Measurements from ENCODE around the gene HNRNPLL. TPM values are rescaled to one million over a fixed set of nuclear protein-coding genes. Genes with fewer than 3 reads are reported as not detected.
"Not testable (repeated sequence)": the region's sequence is repeated elsewhere in the genome, so short reads cannot be mapped to it uniquely, and the experiment has no call there.

HNRNPLL gene
- polyA plus RNA-seq, 3 donors: 7.5 to 14.1 (median 12.9) TPM

- H3K27ac ChIP-seq (ENCODE audit: low read depth, low read length): no peak overlapping the region
- 80 to 90% (median 87%) methylated on average over 5 of the region's 5 CpGs for WGBS, 3 donors
Measured at GRCh38 chr2:38539086-38539485, 63.6 kb downstream of the HNRNPLL start.

- H3K27ac ChIP-seq (ENCODE audit: low read depth, low read length): no peak overlapping the region
- WGBS, 3 donors: 66 to 86% (median 72%) methylated on average over 3 of the region's 3 CpGs
Measured at GRCh38 chr2:38537937-38538525, 64.7 kb downstream of the HNRNPLL start.

DNA sequence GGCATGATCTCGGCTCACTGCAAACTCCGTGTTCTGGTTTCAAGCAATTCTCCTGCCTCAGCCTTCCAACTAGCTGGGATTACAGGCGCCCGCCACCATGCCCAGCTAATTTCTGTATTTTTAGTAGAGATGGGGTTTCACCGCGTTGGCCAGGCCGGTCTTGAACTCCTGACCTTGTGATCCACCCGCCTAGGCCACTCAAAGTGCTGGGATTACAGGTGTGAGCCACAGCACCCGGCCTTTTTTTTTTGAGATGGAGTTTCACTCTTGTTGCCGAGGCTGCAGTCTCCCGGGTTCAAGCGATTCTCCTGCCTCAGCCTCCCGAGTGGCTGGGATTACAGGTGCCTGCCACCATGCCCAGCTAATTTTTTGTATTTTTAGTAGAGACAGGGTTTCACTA lies 65.4 kb downstream of the HNRNPLL start:
- H3K27ac ChIP-seq (ENCODE audit: low read depth, low read length): not testable (repeated sequence)
- 95 to 96% (median 96%) methylated on average over 13 of the region's 13 CpGs for WGBS, 3 donors

GRCh38 chr2:38535744-38536506 lies 66.8 kb downstream of the HNRNPLL start:
- WGBS, 3 donors: 2 to 4% (median 3%) methylated on average over 52 to 53 of the region's 53 CpGs
- H3K27ac ChIP-seq (ENCODE audit: low read depth, low read length): no peak overlapping the region

GRCh38 chr2:38535404-38535743 lies 67.4 kb downstream of the HNRNPLL start:
- 79 to 82% (median 81%) methylated on average over 11 of the region's 11 CpGs for WGBS, 3 donors
- no peak overlapping the region for H3K27ac ChIP-seq (ENCODE audit: low read depth, low read length)

DNA sequence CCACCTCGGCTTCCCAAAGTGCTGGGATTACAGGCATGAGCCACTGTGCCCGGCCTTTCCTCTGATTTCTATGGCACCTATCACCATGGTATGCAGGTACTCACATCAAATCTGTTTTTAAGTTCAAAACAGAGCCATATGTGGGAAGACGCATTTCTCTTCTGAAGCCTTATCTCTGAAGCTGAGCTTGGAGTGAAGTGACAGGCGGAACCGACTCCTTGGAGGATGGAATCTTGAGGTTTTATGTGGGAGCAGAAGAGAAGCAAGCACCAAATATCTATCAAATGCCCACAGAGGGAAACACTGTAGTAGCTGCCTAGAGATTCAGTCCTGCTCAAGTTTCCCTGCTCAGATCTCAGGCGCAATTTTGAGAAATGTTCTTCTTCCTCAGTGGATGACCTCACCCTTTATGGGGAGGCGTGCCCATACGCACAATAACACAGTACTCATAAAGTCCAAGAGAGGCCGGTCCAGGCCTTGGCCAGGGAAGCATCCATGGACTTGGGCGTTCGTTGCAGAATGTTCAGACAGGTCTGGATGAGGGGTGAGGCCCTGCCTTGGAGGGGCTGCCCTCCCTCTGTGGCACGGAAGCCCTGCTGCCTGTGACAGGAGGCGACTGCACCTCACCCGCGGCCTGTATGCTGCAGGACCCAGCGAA lies 67.9 kb downstream of the HNRNPLL start:
- 86 to 91% (median 90%) methylated on average over 16 of the region's 16 CpGs for WGBS, 3 donors
- H3K27ac ChIP-seq (ENCODE audit: low read depth, low read length): no peak overlapping the region

- H3K27ac ChIP-seq (ENCODE audit: low read depth, low read length): no peak overlapping the region
- 88 to 91% (median 90%) methylated on average over 10 of the region's 10 CpGs for WGBS, 3 donors
Measured at GRCh38 chr2:38533757-38534545, 68.8 kb downstream of the HNRNPLL start.

GRCh38 chr2:38533180-38533579 lies 69.5 kb downstream of the HNRNPLL start:
- 73 to 83% (median 76%) methylated on average over 9 of the region's 9 CpGs for WGBS, 3 donors

GRCh38 chr2:38532366-38532765 lies 70.4 kb downstream of the HNRNPLL start:
- 81 to 94% (median 89%) methylated on average over 2 of the region's 2 CpGs for WGBS, 3 donors
- H3K27ac ChIP-seq (ENCODE audit: low read depth, low read length): no peak overlapping the region

More at GRCh38 chr2:38533180-38533579, 69.5 kb downstream of the HNRNPLL start:
- no peak overlapping the region for H3K27ac ChIP-seq (ENCODE audit: low read depth, low read length)

DNA sequence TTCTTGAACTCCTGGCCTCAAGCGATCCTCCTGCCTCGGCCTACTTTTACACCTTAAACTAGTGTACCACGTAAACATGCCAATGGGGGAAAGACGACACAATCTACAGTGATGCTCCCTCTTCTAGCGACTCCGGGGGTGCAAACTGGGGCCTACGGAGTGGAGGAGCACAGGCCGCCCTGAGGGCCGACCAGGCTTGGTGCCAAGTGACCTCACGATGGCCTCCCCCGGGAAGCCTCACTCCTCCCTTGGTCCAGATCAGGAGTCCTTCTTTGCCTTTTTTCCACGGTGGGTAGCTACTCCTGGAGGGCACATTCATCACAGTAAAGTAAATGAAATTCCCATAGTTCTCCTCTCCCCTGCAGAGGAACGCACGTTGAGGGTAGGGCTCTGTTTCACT lies 73.5 kb downstream of the HNRNPLL start:
- no peak overlapping the region for H3K27ac ChIP-seq (ENCODE audit: low read depth, low read length)
- 86 to 88% (median 88%) methylated on average over 14 of the region's 14 CpGs for WGBS, 3 donors

DNA sequence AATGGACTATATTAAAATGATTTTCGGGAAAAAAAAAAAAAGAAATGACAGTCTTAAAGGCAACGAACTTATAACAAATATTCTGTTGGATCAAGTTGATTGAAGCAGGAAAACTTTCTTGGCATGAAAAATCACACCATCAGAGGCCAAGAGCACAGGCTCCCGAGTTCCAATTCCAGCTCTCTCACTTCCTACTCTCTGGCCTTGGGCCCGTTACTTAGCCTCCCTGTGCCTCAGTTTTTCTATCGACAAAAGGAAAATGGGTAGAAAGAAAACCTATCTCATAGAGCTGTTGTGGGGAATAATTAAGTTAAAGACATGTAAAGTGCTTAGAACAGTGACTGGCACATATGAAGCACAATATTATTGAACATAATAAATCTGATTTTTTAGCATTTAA lies 74.2 kb downstream of the HNRNPLL start:
- H3K27ac ChIP-seq (ENCODE audit: low read depth, low read length): no peak overlapping the region
- 56 to 59% (median 57%) methylated on average over 5 of the region's 5 CpGs for WGBS, 3 donors

- no peak overlapping the region for H3K27ac ChIP-seq (ENCODE audit: low read depth, low read length)
- WGBS, 3 donors: 1 to 4% (median 4%) methylated on average over 22 to 27 of the region's 27 CpGs
Measured at GRCh38 chr2:38528008-38528442, 74.7 kb downstream of the HNRNPLL start.

- WGBS, 3 donors: 80 to 91% (median 87%) methylated on average over 5 of the region's 5 CpGs
- no peak overlapping the region for H3K27ac ChIP-seq (ENCODE audit: low read depth, low read length)
Measured at GRCh38 chr2:38527338-38528007, 75.3 kb downstream of the HNRNPLL start.

GRCh38 chr2:38526195-38526594 lies 76.5 kb downstream of the HNRNPLL start:
- 51 to 81% (median 51%) methylated on average over 2 of the region's 2 CpGs for WGBS, 3 donors
- no peak overlapping the region for H3K27ac ChIP-seq (ENCODE audit: low read depth, low read length)

DNA sequence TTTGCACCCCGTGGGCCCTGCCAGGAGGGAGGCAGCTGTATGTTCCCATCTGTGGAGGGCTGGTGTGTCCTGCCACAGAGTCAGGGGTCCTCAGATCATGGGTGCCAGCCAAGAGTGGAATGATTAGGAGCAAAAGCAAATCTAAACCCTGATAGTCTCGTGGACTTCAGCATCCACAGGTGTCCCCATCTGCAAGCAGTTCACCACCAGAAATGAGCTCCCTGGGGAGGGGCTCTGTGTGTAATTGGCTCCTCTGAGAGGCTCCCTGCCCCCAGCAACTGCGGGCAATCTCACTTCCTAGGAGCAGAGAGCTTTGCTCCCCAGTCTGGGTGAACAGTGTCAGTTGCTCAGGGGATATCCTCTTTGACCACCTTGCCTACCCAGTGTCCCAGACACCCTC lies 78.1 kb downstream of the HNRNPLL start:
- 46 to 70% (median 68%) methylated on average over 3 of the region's 3 CpGs for WGBS, 3 donors
- H3K27ac ChIP-seq (ENCODE audit: low read depth, low read length): no peak overlapping the region

- no peak overlapping the region for H3K27ac ChIP-seq (ENCODE audit: low read depth, low read length)
- WGBS, 3 donors: 58 to 66% (median 65%) methylated on average over 11 of the region's 11 CpGs
Measured at GRCh38 chr2:38523728-38524437, 78.8 kb downstream of the HNRNPLL start.

- H3K27ac ChIP-seq (ENCODE audit: low read depth, low read length): no peak overlapping the region
- 70 to 84% (median 80%) methylated on average over 10 of the region's 10 CpGs for WGBS, 3 donors
Measured at GRCh38 chr2:38522754-38523349, 79.9 kb downstream of the HNRNPLL start.
